ENCODE measurements around the gene CEP164.

- no peak for TF ChIP-seq POLR2A (IDR thresholded peaks at IDR 0.05; ENCODE audit: extremely low read depth, insufficient read length)
- TF ChIP-seq CTCF (IDR thresholded peaks at IDR 0.05; ENCODE audit: low read depth, low read length), result no peak
These were observed 95.5 kb downstream of the CEP164 start for GRCh38 chr11:117423046-117423575.
